ENCODE results near the gene CUL4A.

The CUL4A gene

GRCh38 chr13:113275387-113275786, 66.0 kb downstream of the CUL4A start:
- Histone ChIP-seq H3K4me2 (ENCODE audit: low read depth, low read length, poor library complexity, severe bottlenecking) (no peak overlapping the region), H3K9ac (ENCODE audit: low read length) (no peak overlapping the region), H3K4me3 (ENCODE audit: insufficient read depth, low read length, poor library complexity, severe bottlenecking) (no peak overlapping the region), H4K20me1 (ENCODE audit: low read depth, low read length) (no peaks in the 10 kb centered on the region), H3K9me2 (replicated peaks; ENCODE audit: insufficient read depth, low read length) (no peaks in the 10 kb centered on the region), H3K27ac (ENCODE audit: low read depth, low read length) (no peak overlapping the region), H3K36me3 (ENCODE audit: low read length) (no peaks in the 10 kb centered on the region), H3K79me2 (ENCODE audit: insufficient read depth, low read length) (no peaks in the 10 kb centered on the region), H3K27me3 (ENCODE audit: low read length) (no peaks in the 10 kb centered on the region), H3K9me3 (ENCODE audit: insufficient read depth, low read length) (no peaks in the 10 kb centered on the region), H3F3A (ENCODE audit: insufficient read depth) (no peaks in the 10 kb centered on the region), H2AFZ (ENCODE audit: low read depth, low read length, severe bottlenecking) (no peak overlapping the region)
- TF ChIP-seq CTCF (IDR thresholded peaks at IDR 0.05; ENCODE audit: insufficient read depth, low read length, poor library complexity, severe bottlenecking), result peak; percentile 52
- TF ChIP-seq EZH2phosphoT487 (conservative IDR thresholded peaks at IDR 0.05; ENCODE audit: low read length), result no peak

DNA sequence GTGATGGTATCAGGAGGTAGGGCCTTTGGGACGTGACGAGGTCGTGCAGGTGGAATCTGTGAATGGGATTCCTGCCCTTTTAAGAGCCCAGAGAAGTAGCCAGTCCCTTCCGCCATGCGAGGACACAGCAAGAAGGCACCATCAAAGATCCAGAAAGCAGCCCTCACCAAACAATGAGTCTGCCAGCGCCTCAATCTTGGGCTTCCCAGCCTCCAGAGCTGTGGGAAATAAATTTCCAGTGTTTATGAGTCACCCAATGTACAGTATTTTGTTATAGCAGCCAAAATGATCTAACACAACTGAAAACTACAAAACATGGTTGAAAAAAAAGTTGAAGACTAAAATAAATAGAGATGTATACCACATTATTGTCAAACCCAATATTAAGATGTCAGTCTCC, 70.7 kb downstream of the CUL4A start:
- H3K27ac ChIP-seq (ENCODE audit: low read depth, low read length), result no peak overlapping the region
- H3K9me3 ChIP-seq (ENCODE audit: insufficient read depth, low read length), result no peaks in the 10 kb centered on the region

GRCh38 chr13:113283904-113284303, 74.5 kb downstream of the CUL4A start:
- H3K9ac ChIP-seq (ENCODE audit: low read length), result no peak overlapping the region
- no peaks in the 10 kb centered on the region for H3K9me2 ChIP-seq (replicated peaks; ENCODE audit: insufficient read depth, low read length)
- H3K79me2 ChIP-seq (ENCODE audit: insufficient read depth, low read length), result no peaks in the 10 kb centered on the region
- H4K20me1 ChIP-seq (ENCODE audit: low read depth, low read length), result no peaks in the 10 kb centered on the region
- no peaks in the 10 kb centered on the region for H3K36me3 ChIP-seq (ENCODE audit: low read length)
- no peak overlapping the region for H3K4me3 ChIP-seq (ENCODE audit: insufficient read depth, low read length, poor library complexity, severe bottlenecking)
- H3K27me3 ChIP-seq (ENCODE audit: low read length), result no peaks in the 10 kb centered on the region
- no peaks in the 10 kb centered on the region for H3K9me3 ChIP-seq (ENCODE audit: insufficient read depth, low read length)
- H2AFZ ChIP-seq (ENCODE audit: low read depth, low read length, severe bottlenecking), result no peak overlapping the region
- no peaks in the 10 kb centered on the region for H3F3A ChIP-seq (ENCODE audit: insufficient read depth)
- H3K27ac ChIP-seq (ENCODE audit: low read depth, low read length), result no peak overlapping the region
- TF ChIP-seq CTCF (IDR thresholded peaks at IDR 0.05; ENCODE audit: insufficient read depth, low read length, poor library complexity, severe bottlenecking), result no peak
- TF ChIP-seq EZH2phosphoT487 (conservative IDR thresholded peaks at IDR 0.05; ENCODE audit: low read length), result no peak
- H3K4me2 ChIP-seq (ENCODE audit: low read depth, low read length, poor library complexity, severe bottlenecking), result no peak overlapping the region

More for the DNA sequence above, 70.7 kb downstream of the CUL4A start:
- Histone ChIP-seq H3K36me3 (ENCODE audit: low read length) (no peaks in the 10 kb centered on the region), H2AFZ (ENCODE audit: low read depth, low read length, severe bottlenecking) (no peak overlapping the region), H3K4me3 (ENCODE audit: insufficient read depth, low read length, poor library complexity, severe bottlenecking) (no peak overlapping the region), H3F3A (ENCODE audit: insufficient read depth) (no peaks in the 10 kb centered on the region), H3K4me2 (ENCODE audit: low read depth, low read length, poor library complexity, severe bottlenecking) (no peak overlapping the region), H3K79me2 (ENCODE audit: insufficient read depth, low read length) (no peaks in the 10 kb centered on the region), H3K9ac (ENCODE audit: low read length) (no peak overlapping the region), H3K27me3 (ENCODE audit: low read length) (no peaks in the 10 kb centered on the region), H3K9me2 (replicated peaks; ENCODE audit: insufficient read depth, low read length) (no peaks in the 10 kb centered on the region), H4K20me1 (ENCODE audit: low read depth, low read length) (no peaks in the 10 kb centered on the region)
- TF ChIP-seq CTCF (IDR thresholded peaks at IDR 0.05; ENCODE audit: insufficient read depth, low read length, poor library complexity, severe bottlenecking) (no peak), EZH2phosphoT487 (conservative IDR thresholded peaks at IDR 0.05; ENCODE audit: low read length) (no peak)

Data from SU-DHL-6 (cell line).